Left colon (tissue), 2 donors: Measurements from ENCODE around the gene SPRED2. TPM values are rescaled to one million over a fixed set of nuclear protein-coding genes. Genes with fewer than 3 reads are reported as not detected.

ENCODE experiments used
- ATAC-seq: fragments of 200-7000 bp; cut with Tn5 transposase; one replicate; pipeline ENCODE4 v1.9.1; 2020; ENCODE audit warnings: mild to moderate bottlenecking, moderate library complexity
- DNase-seq, 2 donors: peaks; one replicate each; pipeline ENCODE4 v3.0.0-alpha.2; 2020
- intact Hi-C, 2 donors: fragments of 100-400 bp; cut with DNase I in 1 of 2; cut with micrococcal nuclease in 1 of 2; formaldehyde crosslinking; loops; one replicate each; pipeline versions ENCODE4 v1.11.2 to v1.14.0; 2022; cut with DNase I, micrococcal nuclease
- long read RNA-seq: library from polyadenylated mRNA; unstranded; transcript quantifications from one replicate; pipeline ENCODE4 v2.0.0, GENCODE V29; 2021
- total RNA-seq, 2 donors: library from RNA; stranded (reverse); fragmentation: NEBNext Ultra II Directional; extraction: Animal tissue kit (Norgen Biotek cat#: 25700); gene quantifications; one replicate each; pipeline ENCODE4 v1.2.1, GENCODE V29; 2021
- donor health status: DM: no; HTN: no; CAD: no.
- donor health status: DM: yes; HTN: yes; CAD: no.

The SPRED2 gene, protein sequence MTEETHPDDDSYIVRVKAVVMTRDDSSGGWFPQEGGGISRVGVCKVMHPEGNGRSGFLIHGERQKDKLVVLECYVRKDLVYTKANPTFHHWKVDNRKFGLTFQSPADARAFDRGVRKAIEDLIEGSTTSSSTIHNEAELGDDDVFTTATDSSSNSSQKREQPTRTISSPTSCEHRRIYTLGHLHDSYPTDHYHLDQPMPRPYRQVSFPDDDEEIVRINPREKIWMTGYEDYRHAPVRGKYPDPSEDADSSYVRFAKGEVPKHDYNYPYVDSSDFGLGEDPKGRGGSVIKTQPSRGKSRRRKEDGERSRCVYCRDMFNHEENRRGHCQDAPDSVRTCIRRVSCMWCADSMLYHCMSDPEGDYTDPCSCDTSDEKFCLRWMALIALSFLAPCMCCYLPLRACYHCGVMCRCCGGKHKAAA
- 10 to 100 TPM; 41.5 to 57.0 TPM for total RNA-seq
- long read RNA-seq, partial matches to known transcripts = 0 of 17 reads
- long read RNA-seq, other reads (novel, unspliced or antisense) = 17 of 17 reads

- peak; percentile 60 for ATAC-seq
- DNase-seq = peak; percentile 90
- intact Hi-C loops = loop anchor here in 1 of 2 donors (10.0 kb wide), 1 partner anchor 168 kb away; no protein-coding TSS in a partner anchor
Measured at GRCh38 chr2:65432227-65433190, at the start of gene SPRED2. Gene SPRED2 (minus strand): TSS chr2:65432599. CDS start chr2:65431987, 612 bp downstream.

- intact Hi-C loops = no loop called here
- no peak for DNase-seq
- peak; percentile 51 for ATAC-seq
Measured at GRCh38 chr2:65481961-65482360, 49.6 kb upstream of the SPRED2 start.

DNA sequence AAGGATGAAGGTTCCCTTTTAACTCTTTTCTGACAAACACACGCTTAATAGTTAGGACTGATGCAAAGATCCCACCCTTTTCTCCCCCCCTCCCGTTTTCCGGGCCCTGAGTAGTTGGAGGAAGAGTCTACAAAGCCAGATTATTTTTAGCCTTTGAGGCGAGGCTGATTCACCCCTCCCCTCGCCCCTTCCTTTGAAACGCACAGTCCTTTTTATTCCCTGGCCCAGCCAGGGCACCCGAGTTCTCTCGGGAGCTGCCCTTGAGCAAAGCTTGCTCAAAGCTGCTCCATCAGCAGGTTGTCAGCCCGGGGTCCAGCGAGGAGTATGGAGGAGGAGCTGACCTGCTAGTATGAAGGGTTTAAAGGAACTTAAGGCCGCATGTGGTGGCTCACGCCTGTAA, 47.1 kb upstream of the SPRED2 start:
- DNase-seq = no peak
- intact Hi-C loops = no loop called here
- no peak for ATAC-seq

DNA sequence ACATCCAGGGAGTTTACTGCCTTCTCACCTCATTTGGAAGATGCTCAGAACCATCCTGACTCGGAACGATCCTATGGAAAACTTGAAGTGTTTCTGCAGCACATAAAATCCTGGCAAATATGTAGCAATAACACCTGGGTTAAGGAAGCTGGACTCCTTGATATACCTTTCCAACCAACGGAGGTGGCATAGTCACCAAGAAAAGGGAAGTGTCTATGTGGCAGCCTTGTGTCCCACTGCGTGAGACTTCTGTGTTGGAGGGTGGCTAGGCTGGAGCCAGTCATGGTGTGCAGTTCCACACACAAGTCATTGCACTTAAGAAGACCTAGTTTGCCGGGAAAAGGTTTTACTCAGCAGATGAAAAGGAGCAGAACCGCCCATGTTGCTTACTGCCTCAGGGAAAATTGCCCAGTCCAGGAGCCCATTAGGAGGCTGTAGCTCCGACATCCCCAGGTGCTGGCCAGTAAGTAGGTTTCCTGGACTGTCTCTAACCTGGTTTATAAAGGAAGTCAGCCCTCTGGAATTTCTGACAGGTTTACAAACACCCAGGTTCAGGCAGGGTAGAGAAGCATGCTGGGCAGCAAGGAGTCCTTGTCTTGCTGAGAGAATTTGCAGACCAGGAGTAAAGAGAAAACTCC, 46.2 kb upstream of the SPRED2 start:
- no peak for DNase-seq
- no peak for ATAC-seq
- intact Hi-C loops = no loop called here

GRCh38 chr2:65477590-65477989, 45.2 kb upstream of the SPRED2 start:
- no peak for ATAC-seq
- intact Hi-C loops = no loop called here
- DNase-seq = no peak

DNA sequence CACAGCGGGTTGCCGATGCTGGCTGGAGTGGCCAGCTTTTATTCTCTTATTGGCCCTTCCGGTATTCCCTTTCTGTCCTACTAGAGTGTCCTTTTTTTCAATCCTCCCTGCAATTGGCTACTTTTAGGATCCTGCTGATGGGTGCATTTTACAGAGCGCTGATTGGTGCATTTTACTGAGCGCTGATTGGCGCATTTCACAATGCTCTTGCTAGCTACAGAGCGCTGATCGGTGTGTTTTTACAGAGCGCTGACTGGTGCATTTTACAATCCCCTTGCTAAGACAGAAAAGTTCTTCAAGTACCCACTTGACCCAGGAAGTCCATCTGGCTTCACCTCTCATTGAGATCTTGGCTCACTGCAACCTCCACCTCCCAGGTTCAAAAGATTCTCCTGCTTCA, 44.4 kb upstream of the SPRED2 start:
- DNase-seq (no peak), ATAC-seq (no peak)
- intact Hi-C loops = no loop called here

DNA sequence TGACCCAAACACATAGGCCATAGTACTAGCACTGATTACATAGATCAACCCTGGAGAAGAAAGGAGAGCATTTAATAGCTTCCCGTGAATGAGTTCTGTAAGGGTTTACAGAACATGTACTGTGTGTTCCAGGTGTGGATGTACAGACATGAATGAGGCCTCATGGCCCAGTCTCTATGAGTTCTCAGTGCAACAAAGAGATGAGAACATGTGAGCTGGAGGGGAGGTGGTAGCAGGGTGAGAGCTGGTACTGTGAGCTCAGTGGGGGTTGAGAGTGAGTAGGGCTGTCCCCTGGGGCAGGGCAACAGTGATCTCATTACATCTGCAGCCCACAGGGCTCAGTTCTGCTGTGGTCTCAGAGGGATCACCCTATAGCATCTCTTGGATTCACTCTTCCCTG, 42.6 kb upstream of the SPRED2 start:
- no peak for DNase-seq
- intact Hi-C loops = no loop called here
- ATAC-seq = no peak

DNA sequence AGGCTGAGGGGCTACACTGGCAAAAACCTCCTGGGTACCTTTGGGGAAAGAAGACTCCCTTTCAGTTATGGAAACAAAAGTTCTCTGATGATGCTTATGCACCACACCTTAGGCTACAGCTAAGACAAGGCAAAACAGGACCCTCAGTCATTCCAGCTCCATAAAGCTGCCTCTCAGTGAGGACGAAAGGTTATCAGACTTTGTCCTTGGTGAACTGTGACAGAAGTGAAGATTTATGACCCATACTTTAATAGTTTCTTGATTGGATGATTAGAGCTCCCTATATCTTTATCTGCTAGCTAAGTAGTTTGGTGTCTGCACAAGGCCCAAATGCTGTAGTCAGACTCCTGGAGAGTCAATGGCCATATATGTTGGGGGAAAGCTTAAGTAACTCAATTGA, 40.6 kb upstream of the SPRED2 start:
- ATAC-seq (no peak), DNase-seq (no peak)
- intact Hi-C loops = no loop called here

GRCh38 chr2:65471409-65471808, 39.0 kb upstream of the SPRED2 start:
- ATAC-seq = no peak
- no peak for DNase-seq
- intact Hi-C loops = no loop called here

DNA sequence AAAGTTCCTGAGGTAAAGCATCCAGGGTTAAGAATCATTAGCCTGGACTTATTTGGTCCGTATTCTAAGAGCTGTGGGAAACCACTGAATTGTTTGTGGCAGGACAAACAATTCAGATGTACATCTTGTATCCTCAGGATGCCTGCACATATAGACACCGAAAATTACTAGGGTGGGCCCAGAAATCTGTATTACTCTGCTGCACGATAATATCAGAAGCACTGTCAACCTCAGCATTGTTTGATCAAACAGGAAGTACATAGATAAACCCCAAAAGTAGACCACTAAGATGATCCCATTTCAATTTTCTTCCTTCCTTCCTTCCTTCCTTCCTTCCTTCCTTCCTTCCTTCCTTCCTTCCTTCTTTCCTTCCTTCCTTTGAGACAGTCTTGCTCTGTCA, 34.2 kb upstream of the SPRED2 start:
- intact Hi-C loops = no loop called here
- no peak for DNase-seq
- no peak for ATAC-seq

GRCh38 chr2:65465857-65466256, 33.5 kb upstream of the SPRED2 start:
- DNase-seq (no peak), ATAC-seq (no peak)
- intact Hi-C loops = no loop called here

- intact Hi-C loops = no loop called here
- DNase-seq = no peak
- ATAC-seq = no peak
Measured at GRCh38 chr2:65465124-65465523, 32.7 kb upstream of the SPRED2 start.

- intact Hi-C loops = no loop called here
- no peak for ATAC-seq
Measured at GRCh38 chr2:65464604-65465003, 32.2 kb upstream of the SPRED2 start.

GRCh38 chr2:65458999-65459398, 26.6 kb upstream of the SPRED2 start:
- intact Hi-C loops = no loop called here
- DNase-seq (no peak), ATAC-seq (no peak)

More at GRCh38 chr2:65464604-65465003, 32.2 kb upstream of the SPRED2 start:
- no peak for DNase-seq

DNA sequence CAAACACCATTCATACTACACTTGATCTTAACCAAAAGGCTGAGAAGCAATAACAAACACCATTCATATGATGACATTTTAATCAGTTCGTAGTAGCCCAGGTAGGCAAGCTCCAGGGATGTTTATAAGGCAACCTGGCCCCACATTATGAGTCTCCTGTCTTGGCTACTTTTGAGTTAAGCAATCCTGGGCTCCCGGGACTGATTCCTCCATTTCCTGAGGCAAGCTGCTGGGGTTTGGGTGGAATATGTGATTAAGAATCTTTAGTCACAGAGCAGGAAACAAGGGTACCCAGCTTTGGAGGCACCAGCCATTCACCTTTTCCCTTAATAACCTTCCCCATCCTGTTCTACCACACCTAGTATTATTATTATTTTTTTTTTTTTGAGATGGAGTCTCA, 24.5 kb upstream of the SPRED2 start:
- intact Hi-C loops = no loop called here
- DNase-seq (no peak), ATAC-seq (no peak)

DNA sequence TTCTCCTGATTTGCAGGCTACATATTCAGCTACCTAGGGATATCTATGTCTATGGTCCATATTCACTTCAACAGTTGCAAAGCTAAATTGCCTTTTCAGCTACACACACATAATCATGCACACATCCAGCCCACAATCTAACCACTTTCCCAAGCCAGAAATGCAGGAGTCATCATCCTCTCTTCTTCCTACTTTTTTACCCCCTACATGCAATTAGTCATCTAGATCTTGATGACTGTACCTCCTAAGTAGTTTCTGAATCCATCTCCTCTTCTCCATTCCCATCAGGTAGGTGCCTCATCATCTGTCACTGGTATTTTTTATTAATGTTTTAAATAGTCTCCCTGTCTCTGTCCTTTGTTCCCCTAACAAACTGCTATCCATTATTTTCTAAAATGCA, 23.7 kb upstream of the SPRED2 start:
- no peak for ATAC-seq

DNA sequence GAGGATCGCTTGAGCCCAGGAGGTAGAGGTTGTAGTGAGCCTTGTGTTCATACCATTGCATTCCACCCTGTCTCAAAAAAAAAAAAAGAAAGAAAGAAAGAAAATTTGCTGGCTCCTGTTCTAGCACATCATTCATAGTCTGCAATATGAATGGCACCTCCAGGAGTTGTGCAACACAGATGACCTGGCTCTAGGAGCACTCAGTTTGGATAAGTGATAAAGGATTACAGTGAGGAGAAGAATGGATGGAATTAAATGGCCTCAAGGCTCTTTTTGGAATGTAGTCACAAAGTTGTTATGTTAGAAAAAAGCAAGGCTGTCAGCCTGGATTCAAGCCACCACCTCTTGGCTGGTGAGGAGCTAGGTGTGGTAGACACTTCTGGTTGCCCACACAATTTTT, 21.5 kb upstream of the SPRED2 start:
- DNase-seq (no peak), ATAC-seq (no peak)
- intact Hi-C loops = no loop called here

More for the DNA sequence above, 23.7 kb upstream of the SPRED2 start:
- DNase-seq = no peak
- intact Hi-C loops = no loop called here

DNA sequence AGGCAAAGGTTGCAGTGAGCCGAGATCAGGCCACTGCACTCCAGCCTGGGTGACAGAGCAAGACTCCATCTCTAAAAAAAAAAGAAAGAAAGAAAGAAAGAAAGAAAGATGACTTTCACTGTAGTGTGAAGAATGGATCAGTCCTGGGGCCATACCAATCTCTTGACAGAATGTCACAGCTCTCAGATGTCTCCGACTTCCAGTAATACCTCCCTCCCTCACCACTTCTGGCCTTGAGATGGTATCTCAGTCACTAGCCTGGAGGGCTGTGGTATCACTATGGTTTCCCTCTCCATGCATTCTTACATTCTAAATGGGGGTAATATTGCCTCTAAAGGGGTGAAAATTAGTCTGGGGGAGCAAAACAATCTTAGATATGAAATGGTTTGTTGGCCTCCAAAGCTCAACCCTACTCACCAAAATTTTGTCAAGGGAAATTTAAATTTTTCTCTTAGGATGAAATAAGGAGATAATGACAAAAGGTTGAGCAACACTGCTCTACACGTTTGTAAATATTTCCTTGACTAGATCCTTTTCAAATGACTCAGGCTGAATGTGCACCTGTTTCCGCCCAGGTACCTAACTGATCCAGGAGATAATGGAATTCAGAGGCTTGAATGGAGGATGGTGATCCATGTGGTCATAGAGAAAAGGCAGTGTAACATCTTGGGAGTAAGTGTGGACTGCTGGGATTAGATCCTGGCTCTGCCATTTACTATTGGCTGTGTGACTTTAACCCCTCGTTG, 19.9 kb upstream of the SPRED2 start:
- intact Hi-C loops = no loop called here
- ATAC-seq (peak; percentile 35), DNase-seq (no peak)

DNA sequence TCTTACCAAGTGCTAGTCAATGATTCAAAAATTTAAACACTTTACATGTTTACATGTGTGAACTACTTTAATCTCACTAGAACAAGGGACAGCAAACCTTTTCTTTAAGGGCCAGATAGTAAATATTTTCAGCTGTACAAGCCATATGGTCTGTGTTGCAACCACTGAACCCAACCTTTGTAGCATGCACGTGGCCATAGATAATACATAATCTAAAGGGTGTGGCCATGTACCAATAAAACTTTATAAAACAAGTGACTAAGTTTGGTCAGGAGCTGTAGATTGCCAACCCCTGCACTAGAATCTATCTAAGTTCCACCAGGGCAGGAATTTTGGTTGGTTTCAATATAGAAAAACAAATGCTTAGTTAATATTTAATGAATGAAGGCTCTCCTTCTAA, 18.4 kb upstream of the SPRED2 start:
- intact Hi-C loops = no loop called here
- DNase-seq (no peak), ATAC-seq (peak; percentile 99)
